Hematopoietic multipotent progenitor cell treated with erythropoietin and hydrocortisone succinate and interleukin-3 and kit ligand, for 17 days (in vitro differentiated cells): ENCODE measurements around the gene ZNG1B.
"Not testable (repeated sequence)": the region's sequence is repeated elsewhere in the genome, so short reads cannot be mapped to it uniquely, and the experiment has no call there.

Experiments
- DNase-seq: peaks from one replicate; pipeline ENCODE4 v3.0.0-alpha.2; 2015; ENCODE audit warnings: low spot score

Gene ZNG1B

GRCh38 chr2:113503094-113504042 lies 65.9 kb downstream of the ZNG1B start:
- not testable (repeated sequence) for DNase-seq

GRCh38 chr2:113504081-113504480 lies 66.6 kb downstream of the ZNG1B start:
- DNase-seq = not testable (repeated sequence)

GRCh38 chr2:113507394-113508140 lies 70.1 kb downstream of the ZNG1B start:
- not testable (repeated sequence) for DNase-seq

GRCh38 chr2:113508187-113508586 lies 70.7 kb downstream of the ZNG1B start:
- not testable (repeated sequence) for DNase-seq

- DNase-seq = not testable (repeated sequence)
Measured at GRCh38 chr2:113510913-113511312, 73.4 kb downstream of the ZNG1B start.

- not testable (repeated sequence) for DNase-seq
Measured at GRCh38 chr2:113511859-113512258, 74.4 kb downstream of the ZNG1B start.

GRCh38 chr2:113515457-113515856 lies 78.0 kb downstream of the ZNG1B start:
- DNase-seq = not testable (repeated sequence)

- not testable (repeated sequence) for DNase-seq
Measured at GRCh38 chr2:113515995-113516394, 78.5 kb downstream of the ZNG1B start.

- not testable (repeated sequence) for DNase-seq
Measured at GRCh38 chr2:113517025-113517424, 79.5 kb downstream of the ZNG1B start.

- peak; percentile 54 for DNase-seq
Measured at GRCh38 chr2:113520837-113521236, 83.3 kb downstream of the ZNG1B start.

GRCh38 chr2:113521492-113521891 lies 84.0 kb downstream of the ZNG1B start:
- DNase-seq = not testable (repeated sequence)

GRCh38 chr2:113524986-113525385 lies 87.5 kb downstream of the ZNG1B start:
- not testable (repeated sequence) for DNase-seq

GRCh38 chr2:113527350-113528045 lies 90.0 kb downstream of the ZNG1B start:
- not testable (repeated sequence) for DNase-seq

GRCh38 chr2:113528126-113528525 lies 90.6 kb downstream of the ZNG1B start:
- DNase-seq = not testable (repeated sequence)

GRCh38 chr2:113528904-113529303 lies 91.4 kb downstream of the ZNG1B start:
- not testable (repeated sequence) for DNase-seq

- DNase-seq = not testable (repeated sequence)
Measured at GRCh38 chr2:113532991-113533390, 95.5 kb downstream of the ZNG1B start.

- DNase-seq = not testable (repeated sequence)
Measured at GRCh38 chr2:113536573-113536972, 99.1 kb downstream of the ZNG1B start.

GRCh38 chr2:113540834-113541203 lies 103.3 kb downstream of the ZNG1B start:
- not testable (repeated sequence) for DNase-seq

GRCh38 chr2:113541204-113541975 lies 103.9 kb downstream of the ZNG1B start:
- peak; percentile 50 for DNase-seq

- DNase-seq = peak; percentile 5
Measured at GRCh38 chr2:113541976-113542485, 104.5 kb downstream of the ZNG1B start.

GRCh38 chr2:113542529-113542928 lies 105.0 kb downstream of the ZNG1B start:
- not testable (repeated sequence) for DNase-seq
